NCI-H2227 (cell line): ENCODE results near the gene TRIM62.
A peak's percentile ranks its signal among the peaks of the same experiment; 100 is the strongest.

ENCODE experiments used
- DNase-seq: peaks from one replicate; lab custom pipeline; 2025; ENCODE audit not compliant: unreplicated experiment; lab: John Stamatoyannopoulos, UW

Gene TRIM62

GRCh38 chr1:33181921-33182341, at the start of gene TRIM62:
Gene TRIM62, minus strand, starts transcription at chr1:33182043. Its CDS starts 611 bp downstream, at chr1:33181432.
- DNase-seq: peak; percentile 92

- DNase-seq: no peak
Measured at GRCh38 chr1:33231166-33231565, 49.3 kb upstream of the TRIM62 start.

- peak; percentile 25 for DNase-seq
Measured at GRCh38 chr1:33228935-33229487, 47.2 kb upstream of the TRIM62 start.

- no peak for DNase-seq
Measured at GRCh38 chr1:33225586-33225985, 43.7 kb upstream of the TRIM62 start.

- DNase-seq: no peak
Measured at GRCh38 chr1:33224166-33224707, 42.4 kb upstream of the TRIM62 start.

- DNase-seq: no peak
Measured at GRCh38 chr1:33222381-33222780, 40.5 kb upstream of the TRIM62 start.

GRCh38 chr1:33221385-33221758, 39.5 kb upstream of the TRIM62 start:
- DNase-seq: no peak

- no peak for DNase-seq
Measured at GRCh38 chr1:33220676-33221384, 39.0 kb upstream of the TRIM62 start.

GRCh38 chr1:33219886-33220661, 38.2 kb upstream of the TRIM62 start:
- no peak for DNase-seq

- DNase-seq: no peak
Measured at GRCh38 chr1:33211972-33212371, 30.1 kb upstream of the TRIM62 start.

GRCh38 chr1:33206340-33206739, 24.5 kb upstream of the TRIM62 start:
- DNase-seq: no peak

GRCh38 chr1:33195556-33195955, 13.7 kb upstream of the TRIM62 start:
- no peak for DNase-seq

- no peak for DNase-seq
Measured at GRCh38 chr1:33191731-33192275, 10.0 kb upstream of the TRIM62 start.

GRCh38 chr1:33190701-33191100, 8.9 kb upstream of the TRIM62 start:
- no peak for DNase-seq

- no peak for DNase-seq
Measured at GRCh38 chr1:33188572-33189275, 6.9 kb upstream of the TRIM62 start.

GRCh38 chr1:33186936-33187335, 5.1 kb upstream of the TRIM62 start:
- DNase-seq: no peak

- DNase-seq: no peak
Measured at GRCh38 chr1:33185541-33185940, 3.7 kb upstream of the TRIM62 start.

GRCh38 chr1:33183306-33183705, 1.5 kb upstream of the TRIM62 start:
- no peak for DNase-seq

GRCh38 chr1:33182896-33183295, 1.1 kb upstream of the TRIM62 start:
- DNase-seq: no peak

GRCh38 chr1:33182401-33182841, 578 bp upstream of the TRIM62 start:
- peak; percentile 51 for DNase-seq
